Prostate gland (tissue), 2 donors: ENCODE measurements around the gene NKAP. TPM values are rescaled to one million over a fixed set of nuclear protein-coding genes. Genes with fewer than 3 reads are reported as not detected.

ENCODE experiments used
- DNase-seq: peaks from one replicate; pipeline ENCODE4 v3.0.0-alpha.2; 2019; ENCODE audit warnings: low spot score
- H3K27ac ChIP-seq, 2 donors: fragments of 200-600 bp; sonication (generic); 2 replicates each; pipeline ENCODE4 v1.5.1; 2017 to 2019
- H3K27me3 ChIP-seq: fragments of 200-600 bp; sonication (generic); replicated peaks from 2 replicates; pipeline ENCODE4 v1.5.1; 2019; ENCODE audit not compliant: insufficient read depth
- H3K36me3 ChIP-seq, 2 donors: fragments of 200-600 bp; sonication (generic); 1 replicate in 1 of 2; 2 replicates in 1 of 2; pipeline versions ENCODE4 v1.5.1 to v1.8.1; 2017 to 2019
- H3K4me1 ChIP-seq: fragments of 200-600 bp; sonication (generic); replicated peaks from 2 replicates; pipeline ENCODE4 v1.5.1; 2019
- H3K4me3 ChIP-seq, 2 donors: fragments of 200-600 bp; sonication (generic); 2 replicates each; pipeline ENCODE4 v1.5.1; 2017 to 2019
- H3K9me3 ChIP-seq: fragments of 200-600 bp; sonication (generic); 2 replicates; pipeline ENCODE4 v1.5.1; 2017
- CTCF ChIP-seq, 4 experiments: fragments of 200-600 bp in 2 of 4; fragments of 450-650 bp in 2 of 4; sonication (generic) in 2 of 4; IDR thresholded peaks; 1 replicate in 3 of 4; 2 replicates in 1 of 4; pipeline ENCODE4 v1.5.1; 2016 to 2019; ENCODE audit warnings: antibody characterized with exemption in 4 of 4, mild to moderate bottlenecking in 2 of 4, moderate library complexity in 2 of 4
- POLR2A ChIP-seq: fragments of 450-650 bp; IDR thresholded peaks from one replicate; pipeline ENCODE4 v1.6.1; 2016; ENCODE audit warnings: antibody characterized with exemption, mild to moderate bottlenecking
- POLR2AphosphoS5 ChIP-seq: sonication (generic); formaldehyde crosslinking; IDR thresholded peaks from one replicate; pipeline ENCODE4 v1.6.1; 2017; ENCODE audit warnings: antibody characterized with exemption
- WGBS: methylation state at CpG from one replicate; pipeline ENCODE4 v1.1.5; 2018; 5-methylcytosine and 5-hydroxymethylcytosine counted together
- intact Hi-C: fragments of 100-400 bp; cut with DNase I; formaldehyde crosslinking; loops from one replicate; pipeline ENCODE4 v1.14.2; 2022
- total RNA-seq, 2 donors: library from RNA; depleted of rRNA; stranded (reverse); fragments of >200 nt; gene quantifications; one replicate each; pipeline ENCODE4 v1.1.0, GENCODE V29; 2016

The NKAP gene
- total RNA-seq, 2 donors from 2014 or later = 6.4 to 12.0 TPM

- Histone ChIP-seq H3K4me1 (no peaks in the 10 kb centered on the region), H3K36me3 (no peaks in the 10 kb centered on the region), H3K27ac (no peak overlapping the region), H3K4me3 (no peak overlapping the region), H3K27me3 (no peaks in the 10 kb centered on the region), H3K9me3 (no peaks in the 10 kb centered on the region)
- intact Hi-C loops = loop anchor here (10.0 kb wide), 1 partner anchor 274 kb away; the partner anchor contains the start of gene NKRF
- no peak for DNase-seq
- 60% methylated on average over 2 of the region's 2 CpGs for WGBS
- TF ChIP-seq POLR2A (no peak), POLR2AphosphoS5 (no peak), CTCF (IDR thresholded peaks at IDR 0.05) (no peak)
Measured at GRCh38 chrX:119878740-119879139, 64.8 kb downstream of the NKAP start.

- H3K27me3 ChIP-seq = no peaks in the 10 kb centered on the region
- H3K27ac ChIP-seq = peak within 1 kb of the TSS; percentile 83 to 89
- H3K4me3 ChIP-seq = peak within 1 kb of the TSS; percentile 50 to 54
- no peaks in the 10 kb centered on the region for H3K9me3 ChIP-seq
- 1% methylated on average over 25 of the region's 62 CpGs for WGBS
- intact Hi-C loops = loop anchor here (5.0 to 10.0 kb wide), 2 partner anchors 79 to 267 kb away; partner anchors contain the start of genes NKRF and RPL39
- no peaks in the 10 kb centered on the region for H3K4me1 ChIP-seq
- peak; percentile 77 for DNase-seq
- no peaks in the 10 kb centered on the region for H3K36me3 ChIP-seq
- TF ChIP-seq POLR2AphosphoS5 (peak; percentile 88), CTCF (IDR thresholded peaks at IDR 0.05) (no peak), POLR2A (peak; percentile 53)
Measured at GRCh38 chrX:119871599-119872395, 71.8 kb downstream of the NKAP start, which contains the start of the genes NDUFA1 and RNF113A. TSS of gene NDUFA1 (plus strand) at chrX:119871832. CDS start at chrX:119871912, 80 bp downstream. TSS of gene RNF113A (minus strand) at chrX:119871733. CDS start at chrX:119871613, 120 bp downstream.

GRCh38 chrX:119871245-119871598 is 72.3 kb downstream of the NKAP start:
- Histone ChIP-seq H3K36me3 (no peaks in the 10 kb centered on the region), H3K27me3 (no peaks in the 10 kb centered on the region), H3K27ac (peak overlapping the region; percentile 83 to 89), H3K9me3 (no peaks in the 10 kb centered on the region), H3K4me1 (no peaks in the 10 kb centered on the region), H3K4me3 (peak overlapping the region; percentile 50 to 54)
- 0% methylated on average over 1 of the region's 26 CpGs for WGBS
- TF ChIP-seq POLR2A (no peak), CTCF (IDR thresholded peaks at IDR 0.05) (no peak), POLR2AphosphoS5 (no peak)
- intact Hi-C loops = loop anchor here (5.0 to 10.0 kb wide), 2 partner anchors 79 to 266 kb away; partner anchors contain the start of genes NKRF and RPL39
- no peak for DNase-seq

Other genes starting within 250 kb of the NKAP start
- gene SOWAHD, start 185.2 kb downstream of the NKAP start, total RNA-seq = 10 to 100 TPM in 1 of 2 donors, not detected in 1; 13.9 TPM
- 1,000 to 10,000 TPM; 2,133 to 2,412 TPM for gene RPL39, start 152.1 kb downstream of the NKAP start, total RNA-seq
- gene UPF3B, start 90.8 kb downstream of the NKAP start, total RNA-seq = 1 to 10 TPM; 3.9 to 5.2 TPM
- gene RNF113A, start 72.0 kb downstream of the NKAP start, total RNA-seq = 10 to 100 TPM; 10.5 to 13.2 TPM
- 10 to 100 TPM; 54.6 to 96.5 TPM for gene NDUFA1, start 71.9 kb downstream of the NKAP start, total RNA-seq
- gene AKAP14, start 47.9 kb downstream of the NKAP start, total RNA-seq = 1 to 10 TPM in 1 of 2 donors, not detected in 1; 1.4 TPM
- under 1 TPM in 1 of 2 donors, not detected in 1; 0.97 TPM for gene RHOXF2B, start 133.9 kb upstream of the NKAP start, total RNA-seq
- 10 to 100 TPM in 1 of 2 donors, not detected in 1; 27.5 TPM for gene RHOXF1, start 172.2 kb upstream of the NKAP start, total RNA-seq
- 1 to 10 TPM in 1 of 2 donors, not detected in 1; 10.0 TPM for gene RHOXF2, start 214.9 kb upstream of the NKAP start, total RNA-seq